Stimulated activated CD4-positive, alpha-beta T cell treated with anti-CD3 and anti-CD28 coated beads, TNF-alpha, amount 100 ng/mL, for 24 hours (primary cell): ENCODE results near the gene PDLIM1.
"Not testable (repeated sequence)": the region's sequence is repeated elsewhere in the genome, so short reads cannot be mapped to it uniquely, and the experiment has no call there.

ENCODE experiments used
- DNase-seq, 3 experiments: peaks; one replicate each; pipeline ENCODE4 v3.0.0-alpha.2; 2020; ENCODE audit warnings: low read depth in 3 of 3

PDLIM1 gene

DNA sequence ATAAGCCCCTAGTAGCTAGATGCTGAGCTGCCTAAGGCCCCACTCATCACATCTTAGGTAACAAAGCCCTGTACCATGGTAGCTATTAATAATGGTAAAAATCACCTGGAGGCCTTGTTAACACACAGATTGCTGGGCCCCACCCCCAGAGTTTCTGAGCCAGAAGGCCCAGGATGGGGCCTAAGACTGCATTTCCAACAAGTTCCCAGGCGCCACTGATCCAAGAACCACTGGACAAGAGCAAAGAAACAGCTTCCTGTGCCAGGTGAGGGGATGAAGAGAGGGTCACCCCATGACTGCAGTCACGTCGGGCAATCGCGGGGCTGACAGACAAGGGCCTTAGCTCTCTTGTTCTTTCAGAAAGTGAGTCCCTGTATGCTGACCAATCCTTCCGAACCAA is 50.0 kb downstream of the PDLIM1 start:
- DNase-seq, result no peak

DNA sequence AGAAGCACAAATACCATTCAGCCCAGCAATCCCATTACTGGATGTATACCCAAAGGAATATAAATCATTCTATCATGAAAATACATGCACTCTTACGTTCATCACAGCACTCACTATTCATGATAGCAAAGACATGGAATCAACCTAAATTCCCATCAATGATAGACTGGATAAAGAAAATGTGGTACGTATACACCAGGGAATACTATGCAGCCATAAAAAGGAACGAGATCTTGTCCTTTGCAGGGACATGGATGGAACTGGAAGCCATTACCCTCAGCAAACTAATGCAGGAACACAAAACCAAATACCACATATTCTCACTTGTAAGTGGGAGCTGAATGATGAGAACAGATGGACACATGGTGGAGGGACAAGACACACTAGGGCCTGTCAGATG is 50.7 kb downstream of the PDLIM1 start:
- not testable (repeated sequence) for DNase-seq

DNA sequence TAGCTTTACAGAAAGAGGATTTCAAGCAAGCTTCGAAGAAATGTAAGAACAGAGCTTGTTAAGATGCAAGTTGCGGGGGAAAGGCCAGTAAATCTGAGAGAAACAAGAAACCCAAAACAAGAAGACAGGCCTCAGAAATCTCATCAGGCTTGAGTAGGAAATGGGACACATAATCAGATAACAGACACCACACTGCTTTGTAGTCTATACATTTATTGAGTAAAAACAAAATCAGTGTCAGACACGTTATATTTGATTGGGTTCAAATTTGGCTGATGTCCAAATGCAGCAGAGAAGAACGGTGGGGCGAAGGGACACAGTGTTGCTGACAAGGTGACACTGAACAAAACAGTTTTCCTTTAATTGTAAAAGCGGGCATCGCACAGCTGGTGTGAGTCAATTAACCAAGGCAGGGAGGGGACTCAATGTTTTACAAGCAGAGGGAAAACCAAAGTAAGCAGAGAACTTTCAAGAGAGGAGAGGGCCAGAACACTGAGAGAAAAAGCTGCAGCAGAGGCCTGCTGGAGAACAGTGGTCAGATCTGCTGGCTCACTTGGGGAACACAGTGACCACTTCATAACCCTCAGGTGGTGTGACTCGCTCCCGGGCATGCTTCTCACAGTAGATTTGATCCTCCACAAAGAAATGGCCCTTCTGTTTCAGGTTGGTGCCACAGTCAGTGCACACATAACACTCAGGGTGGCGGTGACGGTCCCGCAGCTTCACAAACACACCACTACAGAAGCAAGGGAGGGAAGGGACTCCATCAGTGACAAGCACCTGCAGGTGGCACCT is 53.2 kb downstream of the PDLIM1 start:
- DNase-seq, result no peak

DNA sequence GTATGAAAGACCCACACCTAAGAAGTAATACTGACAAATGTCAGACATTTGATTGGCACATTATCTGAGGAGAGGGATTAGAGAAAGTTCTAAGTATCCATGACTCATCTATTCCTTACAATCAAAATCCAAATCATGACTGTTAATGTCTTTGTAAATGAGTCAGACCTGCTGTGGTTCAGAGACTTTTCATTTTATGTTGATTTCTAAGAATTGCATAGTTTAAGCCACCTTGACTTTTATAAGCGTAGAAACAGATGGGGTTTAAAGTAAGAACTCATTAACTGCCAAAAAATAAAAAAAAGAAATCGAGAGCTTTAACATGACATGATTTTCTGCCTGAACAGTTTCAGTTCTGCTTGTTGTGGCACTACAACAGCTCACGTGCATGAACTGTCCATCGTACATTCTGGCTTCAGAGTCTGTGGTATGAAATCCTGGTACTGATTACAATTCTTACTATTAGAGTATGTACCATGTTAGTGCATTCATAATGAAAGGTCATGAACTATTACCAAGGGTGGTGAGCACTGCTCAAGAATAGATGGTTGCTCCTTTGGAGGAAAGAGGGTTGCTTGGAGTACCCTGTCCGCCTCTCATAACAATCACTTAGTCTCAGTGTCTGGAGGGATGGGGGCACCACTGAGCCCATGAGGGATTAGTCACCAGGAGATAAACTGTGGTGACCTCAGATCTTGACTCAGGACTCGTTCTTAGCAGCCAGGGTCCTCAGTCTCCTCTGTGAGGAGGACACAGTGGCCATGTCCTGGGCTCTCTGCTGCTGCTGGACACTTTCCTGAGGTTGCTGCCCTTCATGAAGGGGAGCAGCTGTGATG is 54.5 kb downstream of the PDLIM1 start:
- DNase-seq, result peak in 1 of 3 experiments; percentile 13

DNA sequence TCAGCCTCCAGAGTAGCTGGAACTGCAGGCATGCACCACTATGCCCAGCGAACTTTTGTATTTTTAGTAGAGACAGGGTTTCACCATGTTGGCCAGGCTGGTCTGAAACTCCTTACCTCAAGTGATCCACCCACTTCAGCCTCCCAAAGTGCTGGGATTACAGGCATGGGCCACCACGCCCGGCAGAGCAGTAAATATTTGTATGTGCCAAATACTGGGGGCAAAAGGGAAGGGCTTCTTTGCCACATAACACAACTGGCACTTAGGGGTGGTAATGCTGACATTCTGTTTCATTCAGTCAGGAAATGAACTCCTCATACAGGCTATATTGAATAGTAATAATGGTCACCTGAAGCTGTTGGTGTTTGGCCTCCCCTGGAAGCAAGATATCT is 55.1 kb downstream of the PDLIM1 start:
- DNase-seq, result no peak

GRCh38 chr10:95234951-95235350 is 55.9 kb downstream of the PDLIM1 start:
- DNase-seq, result no peak

GRCh38 chr10:95233377-95234034 is 57.3 kb downstream of the PDLIM1 start:
- no peak for DNase-seq

- peak in 2 of 3 experiments; percentile 20 to 39 for DNase-seq
Observed at GRCh38 chr10:95230677-95231586, 59.9 kb downstream of the PDLIM1 start.

DNA sequence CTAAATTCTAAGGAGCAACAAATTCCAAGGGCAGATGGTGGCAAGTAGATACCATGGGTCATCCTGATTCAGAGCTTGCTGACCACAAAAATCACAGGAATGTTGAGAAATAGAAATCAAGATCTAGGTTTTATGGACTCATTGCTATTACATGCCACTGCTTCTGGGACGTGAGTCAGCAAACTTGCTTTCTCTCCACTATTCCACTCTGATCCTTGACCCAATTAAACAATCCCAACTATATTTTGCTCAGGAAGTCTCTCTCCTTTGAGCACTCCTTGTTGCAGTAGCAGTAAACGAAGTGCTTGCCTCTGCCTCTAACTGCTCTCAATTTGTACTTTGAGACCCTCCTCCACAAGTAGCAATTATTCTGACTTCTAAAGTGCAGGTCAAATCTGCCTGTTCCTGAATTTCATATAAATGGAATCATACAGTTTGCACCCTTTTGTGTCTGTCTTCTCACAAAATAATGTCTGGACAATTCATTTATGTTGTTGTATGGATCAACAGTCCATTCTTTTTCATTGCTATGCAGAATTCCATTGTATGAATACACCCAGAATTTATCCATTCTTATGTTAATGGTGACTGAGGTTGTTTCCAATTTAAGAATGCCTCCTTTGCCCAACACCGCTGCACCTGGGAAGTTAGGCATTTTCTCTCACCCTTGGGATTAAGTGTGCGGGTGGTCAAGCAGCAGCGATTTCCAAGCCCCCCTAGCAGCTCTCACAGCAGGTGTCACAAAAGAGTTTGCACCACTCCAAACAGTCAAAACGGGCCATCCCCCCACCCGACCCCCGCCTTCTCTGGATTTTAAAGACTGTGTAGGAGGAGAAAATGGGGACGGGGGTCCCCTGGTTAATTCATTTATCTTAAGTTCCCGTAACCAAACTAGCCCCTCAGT is 60.8 kb downstream of the PDLIM1 start:
- no peak for DNase-seq

DNA sequence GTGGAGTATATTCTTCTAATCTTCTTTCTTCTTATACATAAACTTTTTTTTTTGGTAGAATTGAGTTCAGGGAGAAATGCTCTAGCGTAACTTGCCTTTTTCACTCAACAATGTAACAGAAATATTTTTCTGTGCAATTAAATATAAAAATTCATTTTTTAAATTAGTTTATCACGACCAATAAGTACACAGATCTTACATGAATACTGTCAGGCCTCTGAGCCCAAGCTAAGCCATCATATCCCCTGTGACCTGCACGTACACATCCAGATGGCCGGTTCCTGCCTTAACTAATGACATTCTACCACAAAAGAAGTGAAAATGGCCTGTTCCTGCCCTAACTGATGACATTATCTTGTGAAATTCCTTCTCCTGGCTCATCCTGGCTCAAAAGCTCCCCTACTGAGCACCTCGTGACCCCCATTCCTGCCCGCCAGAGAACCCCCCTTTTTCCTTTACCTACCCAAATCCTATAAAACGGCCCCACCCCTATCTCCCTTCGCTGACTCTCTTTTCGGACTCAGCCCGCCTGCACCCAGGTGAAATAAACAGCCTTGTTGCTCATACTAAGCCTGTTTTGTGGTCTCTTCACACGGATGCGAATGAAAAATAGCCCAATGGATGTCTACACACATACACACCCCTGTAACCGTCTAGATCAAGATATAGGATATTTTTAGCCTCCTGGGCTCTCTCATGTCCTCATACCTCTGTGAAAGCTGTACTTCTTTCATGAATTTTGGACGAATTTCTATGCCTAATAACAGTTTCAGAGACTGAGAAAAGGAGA is 61.7 kb downstream of the PDLIM1 start:
- DNase-seq, result not testable (repeated sequence)

- no peak for DNase-seq
Observed at GRCh38 chr10:95225136-95225535, 65.7 kb downstream of the PDLIM1 start.

- no peak for DNase-seq
Observed at GRCh38 chr10:95221124-95221523, 69.7 kb downstream of the PDLIM1 start.

GRCh38 chr10:95220539-95220938 is 70.3 kb downstream of the PDLIM1 start:
- no peak for DNase-seq

GRCh38 chr10:95217476-95217875 is 73.3 kb downstream of the PDLIM1 start:
- no peak for DNase-seq

DNA sequence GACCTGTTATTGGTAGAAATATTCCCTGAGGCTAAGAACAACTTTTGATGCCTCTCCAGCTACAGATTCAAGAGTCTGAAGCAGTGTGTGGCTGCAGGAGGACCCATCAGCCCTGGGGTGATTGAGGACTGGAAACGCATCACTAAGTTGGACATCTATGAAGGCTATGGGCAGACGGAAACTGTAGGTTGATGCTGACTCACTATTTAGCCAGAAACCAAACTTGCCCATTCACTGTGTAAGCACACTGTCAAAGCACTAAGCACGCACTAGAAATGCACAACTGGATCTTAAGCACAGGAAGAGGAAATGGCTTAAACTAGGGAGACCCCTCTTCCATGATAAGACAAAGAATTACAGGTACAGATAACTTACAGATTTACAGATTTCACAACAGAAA is 76.0 kb downstream of the PDLIM1 start:
- DNase-seq, result no peak

DNA sequence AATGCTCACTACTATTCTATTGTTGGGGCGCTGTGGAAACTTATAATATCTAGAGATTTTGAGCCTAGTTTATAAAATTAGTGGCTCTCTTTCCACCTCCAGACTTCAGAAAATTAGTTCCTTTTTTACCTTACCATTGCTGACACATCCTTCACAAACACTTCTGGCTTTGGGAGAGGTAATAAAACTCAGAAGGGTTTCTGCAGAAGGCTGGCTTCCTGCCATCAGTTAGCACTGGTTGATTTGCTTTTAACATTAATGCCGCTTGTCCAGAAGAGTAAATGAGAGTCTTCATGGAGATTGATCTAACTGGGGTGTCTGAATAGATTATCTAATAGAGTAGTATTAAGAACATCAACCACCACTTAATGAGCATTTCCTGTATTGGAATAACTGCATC is 76.4 kb downstream of the PDLIM1 start:
- DNase-seq, result no peak

DNA sequence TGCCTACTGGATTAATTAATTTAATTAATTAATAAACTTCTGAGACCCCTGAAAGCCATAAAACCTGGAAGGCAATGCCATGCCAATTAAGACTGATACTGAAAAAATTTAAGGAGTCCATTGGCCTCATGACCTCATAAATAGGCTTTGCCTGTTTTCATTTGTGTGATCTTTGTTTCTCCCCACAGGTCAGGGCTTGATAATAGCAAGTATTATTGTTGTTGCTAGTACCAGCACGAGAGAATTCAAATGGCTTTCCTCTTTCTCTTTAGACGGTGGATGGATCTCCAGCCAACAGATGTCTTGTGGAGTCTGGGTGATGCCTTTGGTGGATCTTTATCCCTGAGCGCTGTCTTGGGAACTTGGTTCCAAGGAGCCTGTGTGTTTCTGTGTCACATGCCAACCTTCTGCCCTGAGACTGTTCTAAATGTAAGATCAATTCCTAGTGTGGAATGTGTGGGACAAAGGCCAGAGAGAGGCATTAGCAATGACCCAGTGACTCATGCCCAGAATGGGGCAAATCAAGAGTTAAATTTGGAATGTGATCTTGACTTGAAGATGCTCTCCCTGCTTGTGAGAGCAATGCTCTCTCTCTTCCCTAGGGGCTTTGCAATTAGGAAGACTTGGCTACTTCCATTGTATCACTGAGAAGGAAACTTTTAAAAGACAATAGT is 79.1 kb downstream of the PDLIM1 start:
- DNase-seq, result no peak

DNA sequence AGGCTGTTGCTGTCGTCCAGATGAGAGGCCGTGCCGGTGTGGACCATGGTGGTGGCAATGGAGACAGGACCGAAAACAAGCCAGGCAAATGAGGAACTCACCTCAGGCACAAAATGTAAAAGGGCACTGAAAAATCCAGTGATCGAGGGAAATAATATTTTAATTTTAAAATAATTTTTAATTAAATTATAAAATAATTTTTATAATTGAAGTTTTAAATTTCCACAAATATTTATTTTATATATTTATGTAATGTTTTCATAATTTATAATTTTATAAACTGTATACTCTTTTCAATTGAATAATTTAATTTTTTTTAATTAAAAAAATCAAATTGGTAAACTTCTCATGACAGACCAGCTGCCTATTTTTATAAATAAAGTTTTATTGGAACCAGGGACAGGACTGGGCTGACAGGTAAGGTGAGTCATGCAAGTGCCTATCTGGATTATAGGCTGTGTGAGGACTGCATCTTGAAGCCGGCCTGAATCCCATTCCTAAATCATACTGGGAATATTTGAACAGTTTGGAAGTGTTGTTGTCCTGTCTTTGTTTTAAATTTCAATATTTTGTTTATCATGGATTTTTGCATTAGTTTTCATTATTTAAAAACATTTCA is 81.2 kb downstream of the PDLIM1 start:
- no peak for DNase-seq
